OCI-LY1 (cell line): ENCODE data around the gene YY1AP1.
"Not testable (repeated sequence)": the region's sequence is repeated elsewhere in the genome, so short reads cannot be mapped to it uniquely, and the experiment has no call there.

ENCODE experiments used
- CTCF ChIP-seq: fragments of 200-600 bp; sonication (generic), shearing (Covaris generic); IDR thresholded peaks from 2 replicates; pipeline ENCODE4 v1.5.1; 2017; ENCODE audit warnings: mild to moderate bottlenecking, antibody characterized with exemption, low read length, moderate library complexity, mixed read lengths
- EZH2 ChIP-seq: fragments of 200-600 bp; sonication (generic), shearing (Covaris generic); IDR thresholded peaks from 2 replicates; pipeline ENCODE4 v1.8.0; 2017; ENCODE audit warnings: borderline replicate concordance, mixed run types, mild to moderate bottlenecking, antibody characterized with exemption, low read length, moderate library complexity, mixed read lengths

GRCh38 chr1:155689081-155689607 lies 570 bp upstream of the YY1AP1 start, which contains the start of gene DAP3:
- not testable (repeated sequence) for TF ChIP-seq CTCF, EZH2
